GM03348 (cell line): Measurements from ENCODE around the gene ASH1L.
"Not testable (repeated sequence)": the region's sequence is repeated elsewhere in the genome, so short reads cannot be mapped to it uniquely, and the experiment has no call there.

Experiments used
- DNase-seq: peaks from one replicate; pipeline ENCODE4 v3.0.0; 2012; ENCODE audit warnings: low spot score

The ASH1L gene

GRCh38 chr1:155487541-155487940, 75.1 kb downstream of the ASH1L start:
- DNase-seq = no peak

GRCh38 chr1:155486952-155487351, 75.7 kb downstream of the ASH1L start:
- not testable (repeated sequence) for DNase-seq

DNA sequence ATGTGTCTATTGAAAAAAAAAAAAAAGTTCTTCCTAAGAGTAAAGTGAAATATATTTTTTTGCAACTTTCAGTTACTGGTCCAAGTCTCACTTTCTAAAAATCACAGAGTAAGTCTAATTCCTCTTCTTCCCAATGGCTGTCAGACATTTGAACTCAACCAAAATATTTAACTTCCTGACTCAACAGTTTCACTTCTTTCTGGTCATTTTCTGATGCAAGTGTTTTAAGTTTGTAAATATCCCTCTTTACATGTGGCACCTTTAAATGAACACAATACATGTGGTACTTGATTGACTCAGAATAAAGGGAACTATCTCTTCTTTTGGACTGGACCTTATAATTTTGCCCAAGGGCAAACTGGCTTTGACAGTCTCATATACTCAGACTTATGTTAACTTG, 76.7 kb downstream of the ASH1L start:
- no peak for DNase-seq

DNA sequence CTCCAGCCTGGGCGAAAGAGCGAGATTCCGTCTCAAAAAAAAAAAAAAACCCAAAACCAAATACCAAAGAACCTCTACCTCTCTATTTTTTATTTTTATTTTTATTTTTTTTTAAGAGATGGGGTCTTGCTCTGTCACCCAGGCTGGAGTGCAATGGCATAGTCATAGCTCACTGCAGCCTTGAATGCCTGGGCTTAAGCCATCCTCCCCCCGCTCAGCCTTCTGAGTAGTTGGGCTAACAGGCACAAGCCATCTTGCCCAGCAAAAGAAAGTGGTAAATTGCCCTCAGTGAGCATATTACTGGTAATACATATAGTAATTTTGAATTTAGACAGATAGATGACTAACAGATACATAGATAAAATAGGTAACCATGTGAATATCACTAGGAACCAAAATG, 77.4 kb downstream of the ASH1L start:
- DNase-seq = no peak

DNA sequence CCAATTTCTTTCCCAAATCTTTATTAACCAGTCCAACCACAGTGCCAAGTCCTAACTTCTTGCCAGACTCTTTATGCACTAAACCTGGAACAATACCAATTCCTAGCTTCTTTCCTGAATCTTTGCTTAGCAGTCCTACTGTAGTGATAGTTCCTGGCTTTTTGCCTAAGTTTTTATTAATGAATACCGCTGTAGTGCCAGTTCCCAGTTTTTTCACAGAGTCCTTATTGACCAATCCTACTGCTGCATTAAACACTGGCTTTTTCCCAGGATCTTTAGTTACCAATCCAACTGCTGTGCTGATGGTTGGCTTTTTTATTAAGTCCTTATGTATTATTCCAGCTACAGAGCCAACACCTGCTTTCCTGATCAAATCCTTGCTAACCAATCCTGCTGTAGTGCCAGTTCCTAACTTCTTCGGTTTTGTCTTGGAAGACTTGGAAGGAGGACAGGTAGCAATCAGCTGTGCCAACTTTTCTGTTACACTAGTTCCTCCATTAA, 80.8 kb downstream of the ASH1L start:
- DNase-seq = no peak

- DNase-seq = peak; percentile 44
Measured at GRCh38 chr1:155479205-155479604, 83.4 kb downstream of the ASH1L start.

DNA sequence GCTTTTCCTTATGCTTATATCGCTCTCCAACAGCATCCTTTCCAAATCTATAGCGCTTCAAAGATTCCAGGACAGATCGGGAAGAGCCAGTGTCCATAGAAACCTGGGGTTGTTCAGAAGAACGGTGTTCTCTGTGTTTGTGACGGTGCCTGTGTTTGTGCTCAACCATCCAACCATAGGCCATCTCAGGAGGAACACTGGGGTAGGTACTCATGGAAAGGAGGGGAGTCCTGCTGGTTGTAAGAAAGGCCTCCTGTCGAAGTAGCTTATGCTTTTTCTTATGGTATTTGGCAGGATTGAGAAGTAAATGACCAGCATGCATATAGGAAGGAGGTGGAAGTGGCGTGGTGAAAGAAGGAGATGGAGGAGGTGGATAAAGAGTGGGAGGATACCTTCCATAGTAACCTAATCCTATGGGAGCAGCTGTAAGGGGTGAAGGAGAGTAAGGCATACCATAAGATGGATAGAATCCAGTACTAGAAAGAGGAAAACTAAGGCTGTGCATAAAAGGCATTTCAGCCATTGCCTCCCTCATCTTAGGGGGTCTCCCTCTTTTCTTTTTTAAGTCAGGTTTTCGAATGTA, 84.2 kb downstream of the ASH1L start:
- no peak for DNase-seq

DNA sequence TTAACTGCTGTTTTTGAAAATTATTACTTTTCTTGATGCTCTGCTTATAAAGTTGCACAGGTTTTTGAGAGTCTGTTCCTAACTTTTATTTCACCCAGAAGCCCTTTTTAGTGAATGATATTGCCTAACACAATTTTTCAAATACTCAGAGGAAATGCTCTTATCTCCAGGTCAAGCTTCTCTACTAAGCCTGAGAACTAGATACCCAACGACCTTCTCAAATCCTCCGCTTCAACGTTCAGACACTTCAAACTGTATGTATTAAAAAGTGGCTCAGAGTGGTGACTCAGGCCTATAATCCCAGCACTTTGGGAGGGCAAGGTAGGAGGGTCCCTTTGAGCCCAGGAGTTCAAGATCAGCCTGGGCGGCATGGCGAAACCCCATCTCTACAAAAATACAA, 88.5 kb downstream of the ASH1L start:
- no peak for DNase-seq

- no peak for DNase-seq
Measured at GRCh38 chr1:155473151-155473821, 89.3 kb downstream of the ASH1L start.

DNA sequence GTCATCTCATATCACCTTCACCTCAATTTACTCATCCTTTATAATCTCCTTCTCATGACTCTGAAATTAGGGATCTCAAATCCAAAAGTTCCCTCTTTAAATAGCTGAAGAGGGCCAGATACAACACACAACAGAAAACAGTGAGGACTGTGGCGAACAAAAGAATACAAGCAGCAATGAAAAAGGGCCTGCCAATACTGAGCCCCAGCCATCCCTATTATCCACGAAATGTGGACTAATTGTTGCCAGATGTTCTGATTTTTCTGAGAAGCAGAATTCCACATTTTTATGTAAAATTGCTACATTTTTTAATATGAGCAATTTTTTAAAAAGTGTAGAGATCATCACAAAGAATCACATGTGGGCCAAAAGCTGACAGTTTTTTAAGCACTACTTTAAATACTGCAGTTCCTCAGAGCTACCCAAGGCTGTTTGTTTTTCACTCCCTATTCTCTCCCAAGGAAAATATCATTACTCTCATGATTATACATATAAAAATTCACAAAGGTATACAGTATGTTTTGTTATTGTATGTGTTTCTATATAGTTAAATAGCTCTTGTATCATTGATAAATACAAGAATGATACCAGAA, 90.0 kb downstream of the ASH1L start:
- peak; percentile 57 for DNase-seq

DNA sequence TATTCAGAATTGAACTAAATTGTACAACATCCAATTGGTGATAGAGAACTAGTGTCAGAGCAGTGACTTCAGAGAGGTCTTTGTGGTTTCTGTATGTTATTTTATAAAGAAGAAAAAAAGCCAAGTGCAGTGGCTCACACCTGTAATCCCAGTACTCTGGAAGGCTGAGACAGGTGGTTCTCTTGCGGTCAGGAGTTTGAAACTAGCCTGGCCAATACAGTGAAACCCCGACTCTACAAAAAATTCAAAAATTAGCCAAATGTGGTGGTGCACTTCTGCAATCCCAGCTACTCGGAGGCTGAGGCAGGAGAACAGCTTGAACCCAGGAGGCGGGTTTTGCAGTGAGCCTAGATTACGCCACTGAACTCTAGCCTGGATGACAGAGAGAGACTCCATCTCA, 90.7 kb downstream of the ASH1L start:
- DNase-seq = no peak

GRCh38 chr1:155471026-155471425, 91.6 kb downstream of the ASH1L start:
- DNase-seq = no peak

- DNase-seq = peak; percentile 63
Measured at GRCh38 chr1:155466996-155467395, 95.6 kb downstream of the ASH1L start.

DNA sequence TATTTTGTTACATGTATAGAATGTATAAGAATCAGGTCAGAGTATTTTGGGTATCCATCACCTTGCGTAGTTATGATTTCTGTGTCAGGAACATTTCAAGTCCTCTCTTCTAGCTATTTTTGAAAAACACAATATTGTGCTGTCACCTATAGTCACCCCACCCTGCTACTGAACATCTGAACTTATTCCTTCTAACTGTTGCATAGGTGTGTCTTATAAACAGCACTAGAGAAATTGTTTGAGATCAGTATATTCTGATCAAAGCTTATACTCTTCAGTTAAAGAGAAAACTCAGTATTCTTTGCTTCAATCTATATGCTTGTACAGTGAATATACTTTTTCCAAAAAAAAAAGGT, 96.0 kb downstream of the ASH1L start:
- DNase-seq = no peak

DNA sequence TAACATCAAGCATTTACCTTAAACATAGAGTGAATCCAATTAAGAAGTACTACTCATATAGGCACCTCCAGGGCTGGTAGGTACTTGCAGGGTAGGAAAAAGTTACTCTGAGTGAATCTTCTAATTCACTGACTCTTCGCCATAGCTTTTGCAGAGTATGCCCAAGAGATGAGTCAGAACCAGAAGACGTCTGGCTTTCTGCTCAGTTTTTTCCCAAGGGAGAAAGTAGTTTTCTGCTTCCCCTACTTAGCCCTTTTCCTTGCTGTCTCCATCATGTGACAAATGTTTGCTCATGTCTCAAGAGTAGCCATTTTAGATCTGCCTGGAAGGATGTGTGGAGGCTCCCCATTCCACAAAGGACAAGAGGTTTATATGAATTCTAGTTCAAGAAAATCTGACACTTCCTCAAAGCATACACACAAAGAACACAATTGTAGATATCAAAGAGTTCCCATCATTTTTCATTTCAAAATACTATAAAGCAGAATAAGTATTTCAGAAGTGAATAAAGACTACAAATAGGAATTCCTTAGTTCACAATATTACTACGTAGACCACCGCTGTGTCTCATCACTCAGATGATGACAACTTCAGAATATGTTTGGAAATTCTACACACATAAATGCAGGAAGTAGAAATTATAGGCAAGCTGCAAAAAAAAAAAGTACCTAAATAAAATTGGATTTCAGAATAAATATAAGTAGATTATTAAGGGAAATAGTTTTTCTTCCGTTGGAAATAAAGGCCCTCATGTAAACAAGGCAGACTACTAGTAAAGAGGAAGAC, 98.5 kb downstream of the ASH1L start:
- peak; percentile 76 for DNase-seq

DNA sequence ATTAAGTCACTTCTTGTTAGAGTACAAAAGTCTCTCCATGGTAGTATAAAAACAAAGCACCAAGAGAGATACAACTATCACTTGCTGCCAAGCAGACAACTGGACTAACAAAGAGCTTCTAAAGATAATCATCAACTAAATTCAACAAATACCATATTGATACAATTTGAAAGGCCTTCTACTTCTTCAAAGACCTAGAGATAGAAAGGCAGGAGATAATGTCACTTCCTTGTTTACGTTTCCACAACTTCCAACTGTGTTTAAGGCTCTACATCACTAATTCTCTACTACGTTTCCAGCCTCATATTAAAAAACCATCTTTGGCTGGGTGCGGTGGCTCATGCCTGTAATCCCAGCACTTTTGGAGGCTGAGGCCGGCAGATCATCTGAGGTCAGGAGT, 104.5 kb downstream of the ASH1L start:
- DNase-seq = no peak

DNA sequence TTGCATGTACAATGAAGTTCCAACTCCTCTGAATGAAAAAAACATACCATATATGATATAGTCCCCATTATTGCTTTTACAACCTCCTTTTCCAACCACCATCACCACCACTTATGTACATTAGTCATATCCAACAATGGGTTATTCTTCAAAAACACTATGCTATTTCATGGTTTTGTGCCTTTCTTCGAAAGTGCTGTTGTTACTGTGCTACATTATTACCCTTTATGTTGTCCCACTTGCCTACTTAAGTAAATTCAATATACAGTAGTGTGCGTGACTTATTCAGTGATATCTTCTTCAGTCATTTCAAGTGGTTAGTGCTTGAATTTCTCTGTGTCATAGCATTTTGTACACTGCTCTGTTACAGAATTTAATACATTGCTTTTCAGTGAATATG, 105.3 kb downstream of the ASH1L start:
- DNase-seq = no peak

GRCh38 chr1:155455588-155456195, 106.9 kb downstream of the ASH1L start:
- DNase-seq = peak; percentile 29

DNA sequence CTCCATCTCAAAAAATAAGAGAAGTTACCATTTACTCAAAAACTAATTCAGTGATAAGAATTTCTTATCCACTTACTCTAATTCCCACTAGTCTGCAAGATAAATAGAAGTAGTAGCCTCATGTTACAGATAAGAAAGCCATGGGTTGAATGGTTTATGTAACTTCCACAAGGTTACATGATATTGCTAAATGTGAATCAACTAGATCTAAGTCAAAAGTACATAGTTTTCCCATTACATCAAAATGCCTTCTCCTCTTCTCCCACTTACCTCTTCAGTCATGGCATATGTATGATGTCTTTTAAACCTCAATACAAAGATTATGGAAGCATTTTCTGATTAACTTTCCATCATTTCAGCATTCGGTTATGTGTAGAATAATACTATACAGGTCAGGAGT, 108.5 kb downstream of the ASH1L start:
- DNase-seq = no peak

- no peak for DNase-seq
Measured at GRCh38 chr1:155453141-155453540, 109.5 kb downstream of the ASH1L start.

DNA sequence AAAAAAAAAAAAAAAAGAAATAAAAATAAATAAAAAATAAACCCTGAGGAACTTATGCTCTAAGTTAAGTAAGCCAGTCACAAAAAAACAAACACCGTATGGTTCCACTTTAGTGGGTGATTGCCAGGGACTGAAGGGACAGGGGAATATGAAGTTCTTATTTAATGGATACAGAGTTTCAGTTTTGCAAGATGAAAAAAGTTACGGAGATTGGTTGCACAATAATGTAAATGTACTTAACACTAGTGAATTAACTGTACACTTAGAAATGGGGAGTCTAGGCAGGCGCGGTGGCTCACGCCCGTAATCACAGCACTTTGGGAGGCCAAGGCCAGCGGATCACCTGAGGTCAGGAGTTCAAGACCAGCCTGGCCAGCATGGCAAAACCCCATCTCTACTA, 111.4 kb downstream of the ASH1L start:
- no peak for DNase-seq

- not testable (repeated sequence) for DNase-seq
Measured at GRCh38 chr1:155442431-155442830, 120.2 kb downstream of the ASH1L start.
